ENCODE results near the gene PCBP4.

PCBP4 gene

GRCh38 chr3:51967384-51968169 is at the start of gene PCBP4:
Gene PCBP4, minus strand, starts transcription at chr3:51967454. Its CDS starts 6,214 bp downstream, at chr3:51961240.
- peaks cover 8% of the 10 kb centered on the region for H3K36me3 ChIP-seq (ENCODE audit: insufficient read depth, low read length)
- H3K9ac ChIP-seq (ENCODE audit: low read length): peak within 1 kb of the TSS; percentile 66
- H3K27ac ChIP-seq (ENCODE audit: low read depth, low read length): peak within 1 kb of the TSS; percentile 89
- peaks cover 31% of the 10 kb centered on the region for H3K4me1 ChIP-seq (ENCODE audit: insufficient read depth, low read length)
- H3K9me3 ChIP-seq (ENCODE audit: low read length): no peaks in the 10 kb centered on the region
- no peaks in the 10 kb centered on the region for H3K27me3 ChIP-seq (ENCODE audit: control insufficient read depth in 1 of 2, insufficient read depth in 2 of 2, low read length in 2 of 2)
- peak within 1 kb of the TSS; percentile 79 to 90 for H3K4me3 ChIP-seq (ENCODE audit: low read depth in 1 of 2, low read length in 2 of 2)

GRCh38 chr3:52015438-52016228 is 48.4 kb upstream of the PCBP4 start:
- Histone ChIP-seq H3K4me1 (ENCODE audit: insufficient read depth, low read length) (no peaks in the 10 kb centered on the region), H3K9ac (ENCODE audit: low read length) (no peak overlapping the region), H3K9me3 (ENCODE audit: low read length) (no peaks in the 10 kb centered on the region), H3K27ac (ENCODE audit: low read depth, low read length) (no peak overlapping the region), H3K36me3 (ENCODE audit: insufficient read depth, low read length) (no peaks in the 10 kb centered on the region), H3K27me3 (ENCODE audit: control insufficient read depth in 1 of 2, insufficient read depth in 2 of 2, low read length in 2 of 2) (no peaks in the 10 kb centered on the region), H3K4me3 (ENCODE audit: low read depth in 1 of 2, low read length in 2 of 2) (no peak overlapping the region)

DNA sequence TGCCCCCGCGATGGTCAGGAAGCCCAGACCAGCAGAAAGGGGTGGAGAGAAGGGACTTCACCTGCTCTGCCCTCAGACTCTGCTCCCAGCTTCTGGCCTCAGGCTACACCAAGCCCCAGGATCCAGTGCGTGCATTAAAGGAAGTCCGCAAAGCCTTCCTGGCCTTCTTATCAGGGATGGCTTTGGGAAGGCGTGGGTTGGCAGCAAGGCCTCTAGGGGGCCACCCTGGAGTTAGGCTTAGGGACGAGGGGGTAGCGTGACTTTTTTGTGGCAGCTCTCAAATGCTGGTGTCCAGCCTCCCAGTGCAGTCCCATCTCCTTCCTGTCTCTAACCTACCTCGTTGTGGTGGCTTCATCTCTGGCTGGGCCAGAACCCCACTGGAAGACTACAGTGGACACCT is 47.4 kb upstream of the PCBP4 start:
- no peak overlapping the region for H3K9ac ChIP-seq (ENCODE audit: low read length)
- H3K27me3 ChIP-seq (ENCODE audit: control insufficient read depth in 1 of 2, insufficient read depth in 2 of 2, low read length in 2 of 2): no peaks in the 10 kb centered on the region
- no peak overlapping the region for H3K4me3 ChIP-seq (ENCODE audit: low read depth in 1 of 2, low read length in 2 of 2)
- H3K36me3 ChIP-seq (ENCODE audit: insufficient read depth, low read length): no peaks in the 10 kb centered on the region
- no peaks in the 10 kb centered on the region for H3K9me3 ChIP-seq (ENCODE audit: low read length)
- H3K4me1 ChIP-seq (ENCODE audit: insufficient read depth, low read length): no peaks in the 10 kb centered on the region
- no peak overlapping the region for H3K27ac ChIP-seq (ENCODE audit: low read depth, low read length)

GRCh38 chr3:52013802-52014598 is 46.7 kb upstream of the PCBP4 start:
- H3K27ac ChIP-seq (ENCODE audit: low read depth, low read length): no peak overlapping the region
- H3K4me1 ChIP-seq (ENCODE audit: insufficient read depth, low read length): no peaks in the 10 kb centered on the region
- H3K36me3 ChIP-seq (ENCODE audit: insufficient read depth, low read length): no peaks in the 10 kb centered on the region
- H3K9ac ChIP-seq (ENCODE audit: low read length): no peak overlapping the region
- H3K4me3 ChIP-seq (ENCODE audit: low read depth in 1 of 2, low read length in 2 of 2): no peak overlapping the region
- no peaks in the 10 kb centered on the region for H3K9me3 ChIP-seq (ENCODE audit: low read length)
- H3K27me3 ChIP-seq (ENCODE audit: control insufficient read depth in 1 of 2, insufficient read depth in 2 of 2, low read length in 2 of 2): no peaks in the 10 kb centered on the region

- Histone ChIP-seq H3K9me3 (ENCODE audit: low read length) (no peaks in the 10 kb centered on the region), H3K9ac (ENCODE audit: low read length) (no peak overlapping the region), H3K4me1 (ENCODE audit: insufficient read depth, low read length) (no peaks in the 10 kb centered on the region), H3K4me3 (ENCODE audit: low read depth in 1 of 2, low read length in 2 of 2) (no peak overlapping the region), H3K27me3 (ENCODE audit: control insufficient read depth in 1 of 2, insufficient read depth in 2 of 2, low read length in 2 of 2) (no peaks in the 10 kb centered on the region), H3K36me3 (ENCODE audit: insufficient read depth, low read length) (no peaks in the 10 kb centered on the region), H3K27ac (ENCODE audit: low read depth, low read length) (no peak overlapping the region)
Measured at GRCh38 chr3:52012699-52013098, 45.4 kb upstream of the PCBP4 start.

GRCh38 chr3:52010431-52010830 is 43.2 kb upstream of the PCBP4 start:
- H3K27me3 ChIP-seq (ENCODE audit: control insufficient read depth in 1 of 2, insufficient read depth in 2 of 2, low read length in 2 of 2): no peaks in the 10 kb centered on the region
- H3K9ac ChIP-seq (ENCODE audit: low read length): no peak overlapping the region
- no peaks in the 10 kb centered on the region for H3K9me3 ChIP-seq (ENCODE audit: low read length)
- no peak overlapping the region for H3K27ac ChIP-seq (ENCODE audit: low read depth, low read length)
- H3K4me1 ChIP-seq (ENCODE audit: insufficient read depth, low read length): no peaks in the 10 kb centered on the region
- H3K4me3 ChIP-seq (ENCODE audit: low read depth in 1 of 2, low read length in 2 of 2): no peak overlapping the region
- no peaks in the 10 kb centered on the region for H3K36me3 ChIP-seq (ENCODE audit: insufficient read depth, low read length)

- no peak overlapping the region for H3K27ac ChIP-seq (ENCODE audit: low read depth, low read length)
Measured at GRCh38 chr3:52007291-52007690, 40.0 kb upstream of the PCBP4 start.

GRCh38 chr3:52006820-52007133 is 39.5 kb upstream of the PCBP4 start:
- Histone ChIP-seq H3K4me1 (ENCODE audit: insufficient read depth, low read length) (no peaks in the 10 kb centered on the region), H3K27ac (ENCODE audit: low read depth, low read length) (no peak overlapping the region), H3K36me3 (ENCODE audit: insufficient read depth, low read length) (no peaks in the 10 kb centered on the region), H3K4me3 (ENCODE audit: low read depth in 1 of 2, low read length in 2 of 2) (no peak overlapping the region), H3K9ac (ENCODE audit: low read length) (no peak overlapping the region), H3K27me3 (ENCODE audit: control insufficient read depth in 1 of 2, insufficient read depth in 2 of 2, low read length in 2 of 2) (no peaks in the 10 kb centered on the region), H3K9me3 (ENCODE audit: low read length) (no peaks in the 10 kb centered on the region)

More at GRCh38 chr3:52007291-52007690, 40.0 kb upstream of the PCBP4 start:
- no peaks in the 10 kb centered on the region for H3K9me3 ChIP-seq (ENCODE audit: low read length)
- no peaks in the 10 kb centered on the region for H3K27me3 ChIP-seq (ENCODE audit: control insufficient read depth in 1 of 2, insufficient read depth in 2 of 2, low read length in 2 of 2)
- no peak overlapping the region for H3K9ac ChIP-seq (ENCODE audit: low read length)
- no peak overlapping the region for H3K4me3 ChIP-seq (ENCODE audit: low read depth in 1 of 2, low read length in 2 of 2)
- H3K36me3 ChIP-seq (ENCODE audit: insufficient read depth, low read length): no peaks in the 10 kb centered on the region
- H3K4me1 ChIP-seq (ENCODE audit: insufficient read depth, low read length): no peaks in the 10 kb centered on the region

DNA sequence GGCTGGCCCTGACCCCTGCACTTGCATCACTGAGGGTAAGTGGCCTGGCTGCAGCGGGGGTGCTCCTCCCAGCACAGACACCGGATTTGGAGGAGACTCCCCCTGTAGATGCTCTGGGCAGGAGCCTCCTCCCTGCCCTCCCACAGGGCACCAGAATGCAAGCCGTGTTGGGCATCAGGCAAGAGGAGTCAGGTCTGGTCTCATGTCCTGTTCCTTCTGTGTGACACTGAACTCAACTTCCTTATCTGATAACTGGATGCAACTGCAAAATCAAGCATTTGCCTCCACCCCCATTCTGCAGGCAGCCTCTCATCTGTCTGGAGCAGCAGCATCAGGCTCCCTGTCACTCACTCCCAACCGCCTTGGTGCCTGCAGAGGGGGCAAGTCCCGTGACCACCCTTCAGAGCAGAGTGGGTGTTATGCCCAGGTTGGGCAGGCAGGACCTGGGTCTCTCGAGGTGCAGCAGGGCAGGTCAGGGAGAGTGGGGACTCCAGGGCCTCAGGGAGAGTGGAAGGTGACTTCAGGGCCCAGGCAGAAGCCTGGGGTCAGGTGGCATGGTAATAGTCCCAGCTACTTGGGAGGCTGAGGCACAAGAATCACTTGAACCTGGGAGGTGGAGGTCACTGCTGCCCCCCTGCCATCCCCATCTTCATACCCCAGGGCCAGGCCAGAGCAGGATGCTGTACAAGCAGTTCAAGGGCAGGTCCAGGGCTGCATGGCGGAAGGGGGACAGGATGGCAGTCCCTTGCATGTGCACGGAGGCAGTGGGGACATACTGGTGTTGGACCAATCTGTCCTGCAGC is 39.0 kb upstream of the PCBP4 start:
- Histone ChIP-seq H3K27ac (ENCODE audit: low read depth, low read length) (no peak overlapping the region), H3K9me3 (ENCODE audit: low read length) (no peaks in the 10 kb centered on the region), H3K36me3 (ENCODE audit: insufficient read depth, low read length) (no peaks in the 10 kb centered on the region), H3K27me3 (ENCODE audit: control insufficient read depth in 1 of 2, insufficient read depth in 2 of 2, low read length in 2 of 2) (no peaks in the 10 kb centered on the region), H3K4me1 (ENCODE audit: insufficient read depth, low read length) (no peaks in the 10 kb centered on the region), H3K9ac (ENCODE audit: low read length) (no peak overlapping the region), H3K4me3 (ENCODE audit: low read depth in 1 of 2, low read length in 2 of 2) (no peak overlapping the region)

DNA sequence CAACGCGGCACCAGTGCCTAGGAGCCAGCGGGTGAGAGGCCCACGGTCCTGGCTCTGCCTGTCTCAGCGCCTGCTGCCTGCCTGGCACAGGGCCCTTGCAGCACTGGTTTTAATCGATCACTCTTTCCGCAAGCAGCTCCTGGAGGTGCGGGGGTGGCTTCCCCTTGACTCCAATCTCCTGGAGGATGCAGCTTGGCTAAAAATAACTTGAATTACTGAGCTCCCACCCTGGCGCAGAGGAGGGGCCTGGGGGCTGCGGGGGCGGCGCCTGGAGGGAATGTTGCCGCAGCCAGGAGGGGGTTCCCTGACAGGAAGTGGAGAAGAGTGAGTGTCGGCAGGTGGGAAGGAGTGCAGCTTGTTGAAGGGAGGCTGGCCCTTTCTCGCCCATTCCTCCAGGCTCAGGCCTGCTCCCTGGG is 38.3 kb upstream of the PCBP4 start:
- no peaks in the 10 kb centered on the region for H3K4me1 ChIP-seq (ENCODE audit: insufficient read depth, low read length)
- no peaks in the 10 kb centered on the region for H3K9me3 ChIP-seq (ENCODE audit: low read length)
- no peaks in the 10 kb centered on the region for H3K36me3 ChIP-seq (ENCODE audit: insufficient read depth, low read length)
- no peak overlapping the region for H3K27ac ChIP-seq (ENCODE audit: low read depth, low read length)
- no peak overlapping the region for H3K9ac ChIP-seq (ENCODE audit: low read length)
- H3K4me3 ChIP-seq (ENCODE audit: low read depth in 1 of 2, low read length in 2 of 2): no peak overlapping the region
- no peaks in the 10 kb centered on the region for H3K27me3 ChIP-seq (ENCODE audit: control insufficient read depth in 1 of 2, insufficient read depth in 2 of 2, low read length in 2 of 2)
